Left ventricle myocardium inferior (tissue), 1 donor: ENCODE data around the gene WDR45. TPM values are rescaled to one million over a fixed set of nuclear protein-coding genes. Genes with fewer than 3 reads are reported as not detected.

Source experiments
- DNase-seq: peaks from one replicate; pipeline ENCODE4 v3.0.0-alpha.2; 2020
- H3K27ac ChIP-seq: fragments of 200-600 bp; replicated peaks from 2 replicates; pipeline ENCODE4 v1.8.0; 2021
- H3K27me3 ChIP-seq: fragments of 200-600 bp; 2 replicates; pipeline ENCODE4 v1.8.0; 2021; ENCODE audit warnings: low read depth
- H3K36me3 ChIP-seq: fragments of 200-600 bp; 2 replicates; pipeline ENCODE4 v1.8.0; 2021
- H3K4me1 ChIP-seq: fragments of 200-600 bp; 2 replicates; pipeline ENCODE4 v1.8.0; 2021
- H3K4me3 ChIP-seq: fragments of 200-600 bp; 2 replicates; pipeline ENCODE4 v1.8.0; 2021; ENCODE audit warnings: mild to moderate bottlenecking, moderate library complexity
- H3K9me3 ChIP-seq: fragments of 200-600 bp; replicated peaks from 2 replicates; pipeline ENCODE4 v1.8.0; 2021
- CTCF ChIP-seq: fragments of 200-600 bp; IDR thresholded peaks from 2 replicates; pipeline ENCODE4 v1.8.0; 2021; ENCODE audit warnings: antibody characterized with exemption, mild to moderate bottlenecking, borderline replicate concordance
- intact Hi-C: fragments of 100-400 bp; cut with micrococcal nuclease; formaldehyde crosslinking; loops from one replicate; pipeline ENCODE4 v1.11.0; 2022
- total RNA-seq: library from RNA; stranded (reverse); fragmentation: NEBNext Ultra II Directional; extraction: Animal tissue kit (Norgen Biotek cat#: 25700); gene quantifications from one replicate; pipeline ENCODE4 v1.2.1, GENCODE V29; 2021
- donor health status: DM: no; HTN: yes; CAD: no; lungs with severe emphysema.

Gene WDR45
- total RNA-seq, 1 donor from 2014 or later: 80.4 TPM

DNA sequence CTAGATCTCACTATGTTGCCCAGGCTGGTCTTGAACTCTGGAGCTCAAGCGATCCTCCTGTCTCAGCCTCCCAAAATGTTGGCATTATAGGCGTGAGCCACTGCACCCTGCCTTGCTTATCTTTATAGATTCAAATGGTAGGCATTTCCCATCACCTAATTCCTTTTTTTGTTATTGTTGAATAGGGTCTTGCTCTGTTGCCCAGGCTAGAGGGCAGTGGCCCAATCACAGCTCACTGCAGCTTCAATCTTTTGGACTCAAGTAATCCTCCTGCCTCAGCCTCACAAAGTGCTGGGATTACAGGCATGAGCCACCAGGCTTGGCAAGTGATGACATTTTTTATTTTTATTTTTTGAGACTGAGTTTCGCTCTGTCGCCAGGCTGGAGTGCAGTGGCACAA lies 16.7 kb upstream of the WDR45 start:
- intact Hi-C loops: no loop called here
- no peaks in the 10 kb centered on the region for H3K36me3 ChIP-seq
- no peak overlapping the region for H3K27ac ChIP-seq
- TF ChIP-seq CTCF: no peak
- peaks cover 6% of the 10 kb centered on the region for H3K4me1 ChIP-seq
- no peaks in the 10 kb centered on the region for H3K27me3 ChIP-seq
- DNase-seq: no peak
- H3K4me3 ChIP-seq: no peak overlapping the region
- H3K9me3 ChIP-seq: no peaks in the 10 kb centered on the region

DNA sequence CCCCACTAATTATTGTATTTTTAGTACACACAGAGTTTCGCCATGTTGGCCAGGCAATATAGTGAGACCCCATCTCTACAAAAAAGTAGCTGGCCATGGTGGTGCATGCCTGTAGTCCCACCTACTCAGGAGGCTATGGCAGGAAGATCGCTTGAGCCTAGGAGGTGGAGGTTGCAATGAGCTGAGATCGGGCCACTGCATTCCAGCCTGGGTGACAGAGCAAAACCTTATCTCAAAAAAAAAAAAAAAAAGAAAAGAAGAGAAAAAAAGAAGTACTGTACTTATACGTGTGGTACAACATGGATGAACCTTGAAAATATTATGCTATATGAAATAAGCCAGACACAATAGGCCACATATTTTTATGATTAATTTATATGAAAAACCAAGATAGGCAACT lies 9.9 kb upstream of the WDR45 start:
- DNase-seq: no peak
- TF ChIP-seq CTCF: no peak
- Histone ChIP-seq H3K4me3 (no peak overlapping the region), H3K36me3 (no peaks in the 10 kb centered on the region), H3K4me1 (no peaks in the 10 kb centered on the region), H3K27me3 (no peaks in the 10 kb centered on the region), H3K9me3 (no peaks in the 10 kb centered on the region), H3K27ac (no peak overlapping the region)
- intact Hi-C loops: no loop called here

GRCh38 chrX:49082271-49082871 lies 2.7 kb upstream of the WDR45 start:
- no peak for TF ChIP-seq CTCF
- Histone ChIP-seq H3K4me1 (peaks cover 7% of the 10 kb centered on the region), H3K4me3 (no peak overlapping the region), H3K36me3 (peaks cover 5% of the 10 kb centered on the region), H3K9me3 (no peaks in the 10 kb centered on the region), H3K27me3 (no peaks in the 10 kb centered on the region), H3K27ac (no peak overlapping the region)
- no peak for DNase-seq
- intact Hi-C loops: no loop called here

DNA sequence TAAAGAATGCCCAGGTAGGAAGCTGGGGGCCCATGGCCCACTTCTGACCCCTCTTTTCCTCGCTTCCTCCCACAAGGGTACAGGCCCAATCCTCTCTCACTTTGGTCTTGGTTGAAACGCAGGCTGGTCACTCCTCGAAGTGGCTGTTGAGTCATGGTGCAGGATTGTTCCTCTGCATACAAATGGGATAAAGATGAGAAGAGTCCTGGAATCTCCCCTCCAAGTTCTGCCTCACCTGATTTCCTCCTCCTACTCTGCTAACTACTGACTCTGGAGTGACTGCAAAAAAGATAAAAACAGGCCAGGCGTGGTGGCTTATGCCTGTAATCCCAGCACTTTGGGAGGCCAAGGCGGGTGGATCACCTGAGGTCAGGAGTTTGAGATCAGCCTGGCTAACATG lies 1.7 kb downstream of the WDR45 start:
- peaks cover 17% of the 10 kb centered on the region for H3K36me3 ChIP-seq
- peaks cover 22% of the 10 kb centered on the region for H3K4me1 ChIP-seq
- H3K9me3 ChIP-seq: no peaks in the 10 kb centered on the region
- no peak for TF ChIP-seq CTCF
- intact Hi-C loops: no loop called here
- DNase-seq: no peak
- no peaks in the 10 kb centered on the region for H3K27me3 ChIP-seq
- no peak overlapping the region for H3K4me3 ChIP-seq
- no peak overlapping the region for H3K27ac ChIP-seq

DNA sequence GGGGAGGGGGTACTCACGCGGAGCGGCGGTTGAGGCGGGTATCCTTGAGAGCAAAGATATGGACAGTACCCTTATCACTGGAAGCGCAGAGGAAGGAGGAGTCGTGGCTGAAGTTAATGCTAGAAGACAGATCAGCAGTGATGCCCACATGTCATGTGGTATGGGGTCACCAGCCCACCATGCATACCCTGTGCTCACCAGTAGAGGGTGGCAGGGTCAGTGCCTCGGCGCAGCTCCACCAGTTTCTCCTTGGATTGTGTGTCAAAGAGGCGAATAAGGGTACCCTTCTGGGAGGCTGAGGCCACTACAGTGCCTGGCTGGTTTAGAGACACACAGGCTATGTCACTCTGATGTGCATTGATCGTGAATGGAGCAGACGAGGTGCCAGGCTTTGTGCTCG lies 4.3 kb downstream of the WDR45 start:
- H3K9me3 ChIP-seq: no peaks in the 10 kb centered on the region
- DNase-seq: no peak
- peaks cover 31% of the 10 kb centered on the region for H3K4me1 ChIP-seq
- peaks cover 17% of the 10 kb centered on the region for H3K36me3 ChIP-seq
- no peaks in the 10 kb centered on the region for H3K27me3 ChIP-seq
- no peak for TF ChIP-seq CTCF
- intact Hi-C loops: no loop called here
- no peak overlapping the region for H3K27ac ChIP-seq
- H3K4me3 ChIP-seq: no peak overlapping the region
